ENCODE data around the gene CELF2. TPM values are rescaled to one million over a fixed set of nuclear protein-coding genes. Genes with fewer than 3 reads are reported as not detected.

Gene CELF2
- total RNA-seq, 1 donor from 2014 or later = 54.3 TPM

DNA sequence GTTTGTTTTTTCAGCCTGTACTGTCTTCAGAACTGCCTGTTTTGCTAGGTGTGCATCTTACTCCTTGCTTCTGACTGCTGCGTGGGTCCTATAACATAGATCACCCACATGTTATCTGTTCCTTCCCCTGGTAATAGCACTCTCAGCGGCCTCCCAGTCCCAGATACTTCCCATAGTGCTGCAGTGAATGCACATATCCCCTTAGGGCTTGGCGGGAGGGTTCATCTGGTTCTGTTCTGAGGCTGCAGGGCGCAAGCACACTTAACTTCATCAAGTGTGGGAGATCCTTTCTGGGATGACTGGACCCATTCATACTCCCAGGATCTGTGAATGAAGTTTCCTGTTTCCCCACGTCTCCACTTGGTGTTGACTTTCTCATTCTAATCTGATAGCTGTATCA lies 90.7 kb downstream of the CELF2 start:
- intact Hi-C loops (cut with DNase I) = no loop called here
- TF ChIP-seq POLR2AphosphoS5 (IDR thresholded peaks at IDR 0.05; ENCODE audit: insufficient read depth in 1 of 2, low read depth in 1 of 2) (no peak), POLR2A (IDR thresholded peaks at IDR 0.05) (no peak), CTCF (IDR thresholded peaks at IDR 0.05) (no peak)
- Histone ChIP-seq H3K4me1 (no peaks in the 10 kb centered on the region), H3K27ac (no peak overlapping the region), H3K36me3 (no peaks in the 10 kb centered on the region), H3K9me3 (no peaks in the 10 kb centered on the region), H3K4me3 (no peak overlapping the region), H3K27me3 (no peaks in the 10 kb centered on the region)
- DNase-seq (ENCODE audit: extremely low spot score in 2 of 2) = no peak

DNA sequence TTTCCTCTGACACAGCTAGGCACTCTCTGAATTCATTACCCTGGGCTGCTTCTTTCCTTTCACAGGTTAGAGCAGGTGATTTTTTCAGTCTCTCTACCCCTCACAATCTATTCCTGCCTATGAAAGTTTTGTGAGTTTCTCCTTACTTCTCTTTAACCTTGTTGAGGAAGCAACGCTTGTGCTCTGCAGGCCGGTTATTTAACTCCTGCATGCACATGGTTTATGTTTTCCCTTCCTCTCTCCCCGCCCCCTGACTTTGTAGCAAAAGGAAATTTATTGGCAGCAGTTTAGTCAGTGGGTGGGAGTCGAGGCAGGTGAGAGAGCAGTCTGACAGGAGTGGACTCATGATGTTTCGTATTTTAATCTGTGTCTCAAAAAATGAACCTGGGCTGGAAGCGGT lies 91.9 kb downstream of the CELF2 start:
- no peak overlapping the region for H3K4me3 ChIP-seq
- intact Hi-C loops (cut with DNase I) = no loop called here
- no peaks in the 10 kb centered on the region for H3K27me3 ChIP-seq
- no peak for TF ChIP-seq POLR2A (IDR thresholded peaks at IDR 0.05)
- TF ChIP-seq POLR2AphosphoS5 (IDR thresholded peaks at IDR 0.05; ENCODE audit: insufficient read depth in 1 of 2, low read depth in 1 of 2) = no peak
- TF ChIP-seq CTCF (IDR thresholded peaks at IDR 0.05) = no peak
- H3K27ac ChIP-seq = no peak overlapping the region
- no peaks in the 10 kb centered on the region for H3K4me1 ChIP-seq
- H3K36me3 ChIP-seq = no peaks in the 10 kb centered on the region
- H3K9me3 ChIP-seq = no peaks in the 10 kb centered on the region
- DNase-seq (ENCODE audit: extremely low spot score in 2 of 2) = no peak

DNA sequence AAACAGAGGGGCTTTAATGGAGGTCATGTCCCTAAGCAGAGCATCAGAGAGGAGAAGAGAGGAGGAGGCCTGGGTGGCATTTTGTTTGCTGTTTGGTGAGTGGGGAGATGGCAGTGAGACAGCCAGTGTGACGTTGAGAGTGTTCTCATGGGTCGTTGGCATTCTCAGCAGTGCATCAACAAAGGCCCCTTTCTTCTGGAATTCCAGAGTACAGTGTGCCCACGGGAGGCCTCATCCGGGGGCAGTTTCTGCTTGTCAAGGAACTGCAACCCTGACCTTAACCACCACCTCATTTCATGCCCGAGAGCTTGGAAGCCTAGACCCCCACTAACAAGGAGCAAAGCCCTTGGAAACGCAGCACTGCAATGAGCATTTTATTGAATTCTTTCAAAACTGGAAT lies 92.9 kb downstream of the CELF2 start:
- no peak for TF ChIP-seq CTCF (IDR thresholded peaks at IDR 0.05)
- no peak for TF ChIP-seq POLR2AphosphoS5 (IDR thresholded peaks at IDR 0.05; ENCODE audit: insufficient read depth in 1 of 2, low read depth in 1 of 2)
- TF ChIP-seq POLR2A (IDR thresholded peaks at IDR 0.05) = no peak
- H3K36me3 ChIP-seq = no peaks in the 10 kb centered on the region
- H3K4me3 ChIP-seq = no peak overlapping the region
- H3K4me1 ChIP-seq = no peaks in the 10 kb centered on the region
- no peaks in the 10 kb centered on the region for H3K27me3 ChIP-seq
- no peaks in the 10 kb centered on the region for H3K9me3 ChIP-seq
- intact Hi-C loops (cut with DNase I) = no loop called here
- no peak for DNase-seq (ENCODE audit: extremely low spot score in 2 of 2)
- H3K27ac ChIP-seq = no peak overlapping the region

GRCh38 chr10:11111490-11111889 lies 93.8 kb downstream of the CELF2 start:
- no peak overlapping the region for H3K27ac ChIP-seq
- H3K36me3 ChIP-seq = no peaks in the 10 kb centered on the region
- H3K4me1 ChIP-seq = no peaks in the 10 kb centered on the region
- intact Hi-C loops (cut with DNase I) = no loop called here
- no peak overlapping the region for H3K4me3 ChIP-seq
- DNase-seq (ENCODE audit: extremely low spot score in 2 of 2) = no peak
- H3K9me3 ChIP-seq = no peaks in the 10 kb centered on the region
- H3K27me3 ChIP-seq = no peaks in the 10 kb centered on the region
- TF ChIP-seq POLR2AphosphoS5 (IDR thresholded peaks at IDR 0.05; ENCODE audit: insufficient read depth in 1 of 2, low read depth in 1 of 2) = no peak
- TF ChIP-seq POLR2A (IDR thresholded peaks at IDR 0.05) = no peak
- no peak for TF ChIP-seq CTCF (IDR thresholded peaks at IDR 0.05)

DNA sequence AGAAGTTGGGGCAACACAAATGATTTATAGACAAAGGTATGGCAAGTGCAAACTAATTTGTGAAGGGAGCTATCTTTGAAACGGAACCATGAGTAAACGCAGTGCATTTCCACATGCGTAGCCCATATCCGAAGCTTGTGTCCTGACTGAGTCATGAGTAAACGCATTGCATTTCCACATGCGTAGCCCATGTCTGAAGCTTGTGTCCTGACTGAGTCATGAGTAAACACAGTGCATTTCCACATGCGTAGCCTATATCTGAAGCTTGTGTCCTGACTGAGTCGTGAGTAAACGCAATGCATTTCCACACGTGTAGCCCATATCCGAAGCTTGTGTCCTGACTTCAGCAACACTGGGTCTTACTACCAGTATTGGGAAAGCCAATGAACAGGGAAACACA lies 95.0 kb downstream of the CELF2 start:
- intact Hi-C loops (cut with DNase I) = no loop called here
- Histone ChIP-seq H3K27ac (no peak overlapping the region), H3K4me1 (no peaks in the 10 kb centered on the region), H3K27me3 (no peaks in the 10 kb centered on the region), H3K36me3 (no peaks in the 10 kb centered on the region), H3K4me3 (no peak overlapping the region), H3K9me3 (no peaks in the 10 kb centered on the region)
- DNase-seq (ENCODE audit: extremely low spot score in 2 of 2) = no peak
- TF ChIP-seq POLR2A (IDR thresholded peaks at IDR 0.05) = no peak
- TF ChIP-seq CTCF (IDR thresholded peaks at IDR 0.05) = no peak
- TF ChIP-seq POLR2AphosphoS5 (IDR thresholded peaks at IDR 0.05; ENCODE audit: insufficient read depth in 1 of 2, low read depth in 1 of 2) = no peak

Measured in vagina (tissue), 2 donors.